Prostate gland (tissue), 2 donors: ENCODE measurements around the gene WFDC11.
"Not testable (repeated sequence)": the region's sequence is repeated elsewhere in the genome, so short reads cannot be mapped to it uniquely, and the experiment has no call there.

Experiments
- POLR2A ChIP-seq: fragments of 450-650 bp; IDR thresholded peaks from one replicate; pipeline ENCODE4 v1.6.1; 2016; ENCODE audit warnings: antibody characterized with exemption, mild to moderate bottlenecking
- POLR2AphosphoS5 ChIP-seq: sonication (generic); formaldehyde crosslinking; IDR thresholded peaks from one replicate; pipeline ENCODE4 v1.6.1; 2017; ENCODE audit warnings: antibody characterized with exemption
- TF ChIP-seq, protein P1 (sequence below), 4 experiments: fragments of 200-600 bp in 2 of 4; fragments of 450-650 bp in 2 of 4; sonication (generic) in 2 of 4; IDR thresholded peaks; 1 replicate in 3 of 4; 2 replicates in 1 of 4; pipeline ENCODE4 v1.5.1; 2016 to 2019; ENCODE audit warnings: antibody characterized with exemption in 4 of 4, mild to moderate bottlenecking in 2 of 4, moderate library complexity in 2 of 4

DNA sequence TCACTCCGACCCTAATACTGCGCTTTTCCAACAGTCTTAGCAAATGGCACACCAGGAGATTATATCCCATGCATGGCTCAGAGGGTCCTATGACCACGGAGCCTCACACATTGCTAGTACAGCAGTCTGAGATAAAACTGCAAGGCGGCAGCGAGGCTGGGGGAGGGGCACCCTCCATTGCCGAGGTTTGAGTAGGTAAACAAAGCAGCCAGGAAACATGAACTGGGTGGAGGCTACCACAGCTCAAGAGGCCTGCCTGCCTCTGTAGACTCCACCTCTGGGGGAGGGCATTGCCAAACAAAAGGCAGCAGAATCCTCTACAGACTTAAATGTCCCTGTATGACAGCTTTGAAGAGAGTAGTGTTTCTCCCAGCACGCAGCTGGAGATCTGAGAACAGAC lies 18.3 kb downstream of the WFDC11 start:
- TF ChIP-seq POLR2A, POLR2AphosphoS5: not testable (repeated sequence)
- TF ChIP-seq, protein P1, sequence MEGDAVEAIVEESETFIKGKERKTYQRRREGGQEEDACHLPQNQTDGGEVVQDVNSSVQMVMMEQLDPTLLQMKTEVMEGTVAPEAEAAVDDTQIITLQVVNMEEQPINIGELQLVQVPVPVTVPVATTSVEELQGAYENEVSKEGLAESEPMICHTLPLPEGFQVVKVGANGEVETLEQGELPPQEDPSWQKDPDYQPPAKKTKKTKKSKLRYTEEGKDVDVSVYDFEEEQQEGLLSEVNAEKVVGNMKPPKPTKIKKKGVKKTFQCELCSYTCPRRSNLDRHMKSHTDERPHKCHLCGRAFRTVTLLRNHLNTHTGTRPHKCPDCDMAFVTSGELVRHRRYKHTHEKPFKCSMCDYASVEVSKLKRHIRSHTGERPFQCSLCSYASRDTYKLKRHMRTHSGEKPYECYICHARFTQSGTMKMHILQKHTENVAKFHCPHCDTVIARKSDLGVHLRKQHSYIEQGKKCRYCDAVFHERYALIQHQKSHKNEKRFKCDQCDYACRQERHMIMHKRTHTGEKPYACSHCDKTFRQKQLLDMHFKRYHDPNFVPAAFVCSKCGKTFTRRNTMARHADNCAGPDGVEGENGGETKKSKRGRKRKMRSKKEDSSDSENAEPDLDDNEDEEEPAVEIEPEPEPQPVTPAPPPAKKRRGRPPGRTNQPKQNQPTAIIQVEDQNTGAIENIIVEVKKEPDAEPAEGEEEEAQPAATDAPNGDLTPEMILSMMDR (IDR thresholded peaks at IDR 0.05): not testable (repeated sequence)
